ENCODE data around the gene ZBTB24. TPM values are rescaled to one million over a fixed set of nuclear protein-coding genes. Genes with fewer than 3 reads are reported as not detected.

Gene ZBTB24
- polyA plus RNA-seq, 1 experiment: 4.4 TPM

- H3K27ac ChIP-seq (ENCODE audit: low read depth, low read length): no peak overlapping the region
- CTCF ChIA-PET: interaction anchor here (0.7 to 0.9 kb wide), 2 partner anchors 11 to 12 kb away, joined by 3 to 4 read pairs; partner anchors contain the start of genes PPIL6 and SMPD2
- POLR2A ChIA-PET: no interaction called here
- DNase-seq (ENCODE audit: low read depth, low spot score): no peak
- no peaks in the 10 kb centered on the region for H3K27me3 ChIP-seq (ENCODE audit: control insufficient read depth, insufficient read depth, low read length)
- no peaks in the 10 kb centered on the region; the same call in 1 of the 2 replicates for H3K9me3 ChIP-seq (ENCODE audit: control insufficient read depth, insufficient read depth, low read length)
- no peak for TF ChIP-seq CTCF (IDR thresholded peaks at IDR 0.05; ENCODE audit: low read depth, low read length)
- no peak overlapping the region for H3K4me3 ChIP-seq (ENCODE audit: low read depth, low read length)
Observed at GRCh38 chr6:109452181-109452580, 30.8 kb downstream of the ZBTB24 start.

- Histone ChIP-seq H3K27me3 (ENCODE audit: control insufficient read depth, insufficient read depth, low read length) (no peaks in the 10 kb centered on the region), H3K9me3 (ENCODE audit: control insufficient read depth, insufficient read depth, low read length) (no peaks in the 10 kb centered on the region; the same call in 1 of the 2 replicates), H3K27ac (ENCODE audit: low read depth, low read length) (no peak overlapping the region), H3K4me3 (ENCODE audit: low read depth, low read length) (no peak overlapping the region)
- no peak for TF ChIP-seq CTCF (IDR thresholded peaks at IDR 0.05; ENCODE audit: low read depth, low read length)
- no peak for DNase-seq (ENCODE audit: low read depth, low spot score)
- ChIA-PET CTCF (interaction anchor here (0.7 kb wide), 2 partner anchors 10 to 905 kb away, joined by 3 to 5 read pairs; no protein-coding TSS in a partner anchor), POLR2A (no interaction called here)
Observed at GRCh38 chr6:109451376-109451775, 31.6 kb downstream of the ZBTB24 start.

- no peak overlapping the region for H3K27ac ChIP-seq (ENCODE audit: low read depth, low read length)
- H3K4me3 ChIP-seq (ENCODE audit: low read depth, low read length): no peak overlapping the region
- ChIA-PET POLR2A (no interaction called here), CTCF (interaction anchor here (0.7 kb wide), 1 partner anchor 904 kb away, joined by 5 read pairs; no protein-coding TSS in a partner anchor)
- DNase-seq (ENCODE audit: low read depth, low spot score): no peak
- H3K9me3 ChIP-seq (ENCODE audit: control insufficient read depth, insufficient read depth, low read length): no peaks in the 10 kb centered on the region; the same call in 1 of the 2 replicates
- no peaks in the 10 kb centered on the region for H3K27me3 ChIP-seq (ENCODE audit: control insufficient read depth, insufficient read depth, low read length)
- no peak for TF ChIP-seq CTCF (IDR thresholded peaks at IDR 0.05; ENCODE audit: low read depth, low read length)
Observed at GRCh38 chr6:109450801-109451200, 32.2 kb downstream of the ZBTB24 start.

GRCh38 chr6:109449795-109450673, 33.0 kb downstream of the ZBTB24 start:
- Histone ChIP-seq H3K9me3 (ENCODE audit: control insufficient read depth, insufficient read depth, low read length) (no peaks in the 10 kb centered on the region; the same call in 1 of the 2 replicates), H3K27ac (ENCODE audit: low read depth, low read length) (no peak overlapping the region), H3K27me3 (ENCODE audit: control insufficient read depth, insufficient read depth, low read length) (no peaks in the 10 kb centered on the region), H3K4me3 (ENCODE audit: low read depth, low read length) (no peak overlapping the region)
- TF ChIP-seq CTCF (IDR thresholded peaks at IDR 0.05; ENCODE audit: low read depth, low read length): no peak
- ChIA-PET CTCF (no interaction called here), POLR2A (interaction anchor here (0.9 kb wide), 1 partner anchor 9 kb away, joined by 3 read pairs; the partner anchor contains the start of genes PPIL6 and SMPD2)
- DNase-seq (ENCODE audit: low read depth, low spot score): no peak
